Camera-type eye (tissue), 1 donor: ENCODE results near the gene CARS2. TPM values are rescaled to one million over a fixed set of nuclear protein-coding genes. Genes with fewer than 3 reads are reported as not detected.

Experiments
- total RNA-seq: library from RNA; depleted of rRNA; stranded (reverse); fragments of >200 nt; gene quantifications from one replicate; pipeline ENCODE4 v1.2.3, GENCODE V29; 2014

The CARS2 gene, protein sequence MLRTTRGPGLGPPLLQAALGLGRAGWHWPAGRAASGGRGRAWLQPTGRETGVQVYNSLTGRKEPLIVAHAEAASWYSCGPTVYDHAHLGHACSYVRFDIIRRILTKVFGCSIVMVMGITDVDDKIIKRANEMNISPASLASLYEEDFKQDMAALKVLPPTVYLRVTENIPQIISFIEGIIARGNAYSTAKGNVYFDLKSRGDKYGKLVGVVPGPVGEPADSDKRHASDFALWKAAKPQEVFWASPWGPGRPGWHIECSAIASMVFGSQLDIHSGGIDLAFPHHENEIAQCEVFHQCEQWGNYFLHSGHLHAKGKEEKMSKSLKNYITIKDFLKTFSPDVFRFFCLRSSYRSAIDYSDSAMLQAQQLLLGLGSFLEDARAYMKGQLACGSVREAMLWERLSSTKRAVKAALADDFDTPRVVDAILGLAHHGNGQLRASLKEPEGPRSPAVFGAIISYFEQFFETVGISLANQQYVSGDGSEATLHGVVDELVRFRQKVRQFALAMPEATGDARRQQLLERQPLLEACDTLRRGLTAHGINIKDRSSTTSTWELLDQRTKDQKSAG
- 230 TPM for total RNA-seq

DNA sequence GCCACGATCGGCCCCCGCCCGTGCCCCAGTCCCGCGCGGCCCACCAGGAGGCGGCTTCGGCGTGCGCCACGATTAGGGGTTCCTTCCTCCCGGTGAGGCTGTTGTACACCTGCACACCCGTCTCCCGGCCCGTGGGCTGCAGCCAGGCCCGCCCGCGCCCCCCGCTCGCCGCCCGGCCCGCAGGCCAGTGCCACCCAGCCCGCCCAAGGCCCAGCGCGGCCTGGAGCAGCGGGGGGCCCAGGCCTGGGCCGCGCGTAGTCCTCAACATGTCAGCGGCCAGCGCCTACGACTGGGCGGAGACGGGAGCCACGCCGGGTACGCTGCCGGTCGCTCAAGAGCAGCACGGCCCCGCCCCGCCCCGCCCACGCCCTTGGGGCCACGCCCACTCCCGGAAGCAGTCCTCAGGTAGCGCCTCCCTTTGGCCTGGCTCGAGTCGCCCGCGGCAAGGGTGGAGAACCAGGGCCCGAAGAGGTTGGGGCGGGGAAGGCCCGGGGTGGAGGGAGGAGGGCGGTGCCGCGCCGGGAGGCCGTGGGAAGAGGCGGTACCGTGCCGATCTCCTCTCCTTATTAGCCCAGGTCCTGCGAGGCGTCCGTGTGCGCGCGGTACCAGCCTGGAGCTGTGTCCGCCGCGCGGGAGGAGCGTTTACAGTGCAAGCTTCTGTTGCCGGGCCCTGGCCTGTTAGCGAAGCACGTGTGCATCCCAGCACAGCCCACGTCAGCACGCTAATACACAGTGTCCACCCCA, at the start of gene CARS2:
TSS of gene CARS2 (minus strand) at position 291 of the 744 bp plus-strand sequence. CDS start at position 268, 23 bp downstream.

DNA sequence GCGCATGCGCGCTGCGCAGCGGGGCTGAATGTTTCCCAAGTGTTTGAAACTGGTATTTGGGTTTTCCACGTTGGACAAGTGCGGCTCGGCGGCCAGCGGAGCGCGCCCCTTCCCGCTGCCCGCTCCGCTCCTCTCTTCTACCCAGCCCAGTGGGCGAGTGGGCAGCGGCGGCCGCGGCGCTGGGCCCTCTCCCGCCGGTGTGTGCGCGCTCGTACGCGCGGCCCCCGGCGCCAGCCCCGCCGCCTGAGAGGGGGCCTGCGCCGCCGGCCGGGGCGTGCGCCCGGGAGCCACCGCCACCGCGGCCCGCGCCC, 7.7 kb upstream of the CARS2 start, which contains the start of gene ING1:
TSS of gene ING1 (plus strand) at position 59 of the 311 bp plus-strand sequence. CDS start 450 bp downstream, outside the sequence.

DNA sequence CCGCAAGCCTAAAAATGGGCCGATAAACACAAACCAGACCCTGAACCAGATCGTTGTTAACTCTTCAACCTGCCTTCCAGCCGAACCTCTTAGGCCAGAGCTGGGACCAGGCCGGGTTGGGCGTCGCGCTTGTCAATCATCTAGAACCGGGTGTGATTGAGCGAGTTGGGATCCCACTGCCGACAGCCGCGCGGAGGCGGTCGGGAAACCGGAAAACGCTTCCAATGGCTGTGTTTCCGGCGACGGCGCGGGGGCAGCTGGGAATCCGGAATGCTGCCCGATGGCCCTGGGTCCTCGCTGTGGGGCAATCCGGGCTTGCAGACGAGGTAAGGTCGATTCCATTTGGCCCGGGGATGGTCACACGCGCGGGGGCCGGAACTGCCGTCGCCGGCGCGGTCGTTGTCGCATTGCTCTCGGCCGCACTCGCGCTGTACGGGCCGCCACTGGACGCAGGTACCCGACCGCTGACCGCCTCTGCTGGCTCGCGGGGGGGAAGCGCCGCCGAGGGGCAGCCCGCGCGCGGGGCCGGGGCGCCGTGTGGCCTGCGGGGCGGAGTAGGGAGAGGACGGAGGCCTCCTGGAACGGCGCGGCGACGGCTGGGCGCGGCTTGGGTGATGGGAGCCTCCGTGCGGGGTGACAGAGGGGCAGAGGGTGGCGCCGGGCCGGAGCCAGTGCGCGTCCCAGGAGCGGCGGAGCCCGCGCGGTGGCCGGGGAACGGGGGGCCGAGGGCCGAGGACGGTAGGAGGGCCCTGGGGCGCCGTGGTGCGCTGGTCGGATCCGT, 90.4 kb downstream of the CARS2 start, which contains the start of gene NAXD:
TSS of gene NAXD (plus strand) at position 224 of the 781 bp plus-strand sequence. CDS start at position 281, 57 bp downstream.

Other genes with a start within 250 kb of the CARS2 start
- gene RAB20, start 144.4 kb downstream of the CARS2 start, total RNA-seq = 6.7 TPM
- 26.4 TPM for gene NAXD, start 90.6 kb downstream of the CARS2 start, total RNA-seq
- gene ING1, start 7.6 kb upstream of the CARS2 start, total RNA-seq = 26.3 TPM
- gene ANKRD10, start 209.0 kb upstream of the CARS2 start, total RNA-seq = 211 TPM